IPS-15b (cell line): ENCODE results near the gene ENTREP1.

Experiments used
- H3K27me3 ChIP-seq: one replicate; pipeline ENCODE4 v1.6.1; 2013; ENCODE audit warnings: low read length; ENCODE audit not compliant: control insufficient read depth, insufficient read depth
- H3K36me3 ChIP-seq: one replicate; pipeline ENCODE4 v1.6.1; 2013; ENCODE audit warnings: low read length; ENCODE audit not compliant: control insufficient read depth, insufficient read depth
- H3K4me1 ChIP-seq: one replicate; pipeline ENCODE4 v1.6.1; 2013; ENCODE audit warnings: mild to moderate bottlenecking, low read length; ENCODE audit not compliant: control insufficient read depth, insufficient read depth
- H3K4me3 ChIP-seq: one replicate; pipeline ENCODE4 v1.5.1; 2013; ENCODE audit warnings: low read depth, low read length
- H3K9ac ChIP-seq: one replicate; pipeline ENCODE4 v1.6.1; 2013; ENCODE audit warnings: low read depth, mild to moderate bottlenecking, low read length
- H3K9me3 ChIP-seq: one replicate; pipeline ENCODE4 v1.6.1; 2013; ENCODE audit warnings: mild to moderate bottlenecking, low read length; ENCODE audit not compliant: control insufficient read depth, insufficient read depth

ENTREP1 gene

GRCh38 chr9:69377981-69378380 is 53.0 kb downstream of the ENTREP1 start:
- Histone ChIP-seq H3K4me1 (peaks cover 6% of the 10 kb centered on the region), H3K9me3 (no peaks in the 10 kb centered on the region), H3K36me3 (no peaks in the 10 kb centered on the region), H3K9ac (no peak overlapping the region), H3K4me3 (no peak overlapping the region), H3K27me3 (no peaks in the 10 kb centered on the region)

GRCh38 chr9:69379270-69379982 is 54.4 kb downstream of the ENTREP1 start:
- H3K9me3 ChIP-seq = no peaks in the 10 kb centered on the region
- H3K27me3 ChIP-seq = no peaks in the 10 kb centered on the region
- H3K4me3 ChIP-seq = no peak overlapping the region
- peaks cover 6% of the 10 kb centered on the region for H3K4me1 ChIP-seq
- H3K9ac ChIP-seq = no peak overlapping the region
- H3K36me3 ChIP-seq = no peaks in the 10 kb centered on the region

- Histone ChIP-seq H3K9me3 (no peaks in the 10 kb centered on the region), H3K27me3 (no peaks in the 10 kb centered on the region), H3K4me1 (peaks cover 8% of the 10 kb centered on the region), H3K4me3 (no peak overlapping the region), H3K9ac (no peak overlapping the region), H3K36me3 (no peaks in the 10 kb centered on the region)
These were observed 55.3 kb downstream of the ENTREP1 start for GRCh38 chr9:69380301-69380700.

DNA sequence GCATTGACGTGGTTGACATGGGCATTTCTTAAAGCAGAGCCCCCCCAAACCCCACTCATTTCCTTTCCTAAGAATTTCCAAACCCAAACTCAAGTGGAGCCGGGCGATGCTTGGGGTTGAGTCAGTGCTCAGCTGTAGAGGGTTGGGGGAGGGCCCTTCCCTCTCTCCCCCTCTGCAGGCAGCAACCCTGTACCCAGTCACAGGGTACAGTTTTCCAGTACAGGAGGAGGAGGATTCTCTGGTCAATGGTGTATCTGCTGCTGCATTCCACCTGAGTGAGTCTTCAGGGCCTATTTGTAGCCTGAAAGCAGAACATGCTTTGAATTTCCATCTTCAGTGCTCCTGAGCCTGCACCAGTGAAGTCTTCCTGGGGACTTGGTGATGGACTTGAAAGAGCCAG is 55.8 kb downstream of the ENTREP1 start:
- Histone ChIP-seq H3K4me3 (no peak overlapping the region), H3K9me3 (no peaks in the 10 kb centered on the region), H3K4me1 (peaks cover 8% of the 10 kb centered on the region), H3K36me3 (no peaks in the 10 kb centered on the region), H3K9ac (no peak overlapping the region), H3K27me3 (no peaks in the 10 kb centered on the region)

- Histone ChIP-seq H3K9me3 (no peaks in the 10 kb centered on the region), H3K36me3 (no peaks in the 10 kb centered on the region), H3K27me3 (no peaks in the 10 kb centered on the region), H3K4me1 (peaks cover 8% of the 10 kb centered on the region), H3K9ac (no peak overlapping the region), H3K4me3 (no peak overlapping the region)
These were observed 57.1 kb downstream of the ENTREP1 start for GRCh38 chr9:69382135-69382534.

GRCh38 chr9:69385581-69386033 is 60.6 kb downstream of the ENTREP1 start:
- no peak overlapping the region for H3K9ac ChIP-seq
- H3K27me3 ChIP-seq = no peaks in the 10 kb centered on the region
- no peaks in the 10 kb centered on the region for H3K9me3 ChIP-seq
- no peaks in the 10 kb centered on the region for H3K36me3 ChIP-seq
- peaks cover 8% of the 10 kb centered on the region for H3K4me1 ChIP-seq
- H3K4me3 ChIP-seq = no peak overlapping the region

DNA sequence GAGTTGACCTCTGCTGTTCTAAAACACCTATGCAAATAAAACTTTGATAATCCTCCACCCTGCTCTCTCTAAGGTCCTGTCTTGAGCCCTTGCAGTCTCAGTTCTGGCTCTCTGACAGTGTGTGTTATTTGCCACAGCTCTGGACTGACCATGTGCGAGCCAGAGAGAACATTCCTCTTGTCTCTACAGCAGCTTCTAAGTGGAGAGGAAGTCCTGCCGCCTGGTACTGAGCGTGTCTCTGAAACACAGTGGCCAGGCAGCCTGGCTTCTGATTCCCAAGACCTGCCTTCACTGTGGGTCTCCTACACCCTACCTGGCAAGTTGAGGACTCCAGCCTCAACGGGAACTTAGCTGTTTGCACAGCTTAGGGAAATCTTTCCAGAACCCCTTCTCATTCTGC is 61.6 kb downstream of the ENTREP1 start:
- H3K4me1 ChIP-seq = peaks cover 8% of the 10 kb centered on the region
- H3K4me3 ChIP-seq = no peak overlapping the region
- no peaks in the 10 kb centered on the region for H3K36me3 ChIP-seq
- no peaks in the 10 kb centered on the region for H3K27me3 ChIP-seq
- no peak overlapping the region for H3K9ac ChIP-seq
- no peaks in the 10 kb centered on the region for H3K9me3 ChIP-seq

DNA sequence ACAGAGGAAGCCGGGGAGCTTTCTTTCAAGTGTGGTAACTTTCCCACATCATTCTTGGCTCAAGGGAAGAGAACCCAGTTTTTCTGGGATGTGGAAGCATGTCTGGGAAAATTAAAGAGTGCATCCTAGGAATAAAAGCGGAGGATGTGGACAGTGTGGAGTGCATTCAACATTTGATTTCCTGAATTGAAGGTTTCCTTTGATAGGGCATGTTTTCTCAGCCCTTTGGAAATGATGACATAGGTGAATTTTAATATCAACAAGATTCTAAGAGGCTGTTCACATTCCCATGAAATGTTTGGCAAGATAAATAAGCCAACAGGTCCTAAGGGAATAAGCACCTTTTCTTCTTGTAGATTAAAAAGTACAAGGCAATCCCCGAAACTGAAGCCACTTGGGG is 63.6 kb downstream of the ENTREP1 start:
- Histone ChIP-seq H3K9me3 (no peaks in the 10 kb centered on the region), H3K27me3 (no peaks in the 10 kb centered on the region), H3K4me1 (peaks cover 2% of the 10 kb centered on the region), H3K9ac (no peak overlapping the region), H3K4me3 (no peak overlapping the region), H3K36me3 (no peaks in the 10 kb centered on the region)

- H3K27me3 ChIP-seq = no peaks in the 10 kb centered on the region
- H3K4me1 ChIP-seq = peaks cover 2% of the 10 kb centered on the region
- H3K9ac ChIP-seq = no peak overlapping the region
- H3K36me3 ChIP-seq = no peaks in the 10 kb centered on the region
- H3K9me3 ChIP-seq = no peaks in the 10 kb centered on the region
- H3K4me3 ChIP-seq = no peak overlapping the region
These were observed 64.5 kb downstream of the ENTREP1 start for GRCh38 chr9:69389437-69389995.

DNA sequence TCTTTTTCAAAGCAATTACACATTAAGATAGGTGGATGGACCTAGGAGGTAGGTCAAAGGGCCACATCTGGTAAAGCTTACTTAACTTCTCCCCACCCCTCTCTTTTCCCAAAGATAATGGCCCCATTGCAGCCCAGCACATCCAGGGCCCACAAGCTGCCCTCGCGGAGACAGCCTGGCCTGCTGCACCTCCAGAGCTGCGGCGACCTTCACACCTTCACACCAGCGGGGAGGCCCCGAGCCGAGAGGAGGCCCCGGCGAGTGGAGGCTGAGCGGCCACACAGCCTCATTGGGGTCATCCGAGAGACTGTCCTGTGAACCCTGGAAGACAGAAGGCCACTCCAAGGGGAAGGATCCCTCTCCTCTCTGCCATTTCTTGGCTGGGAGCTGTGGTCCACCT is 66.5 kb downstream of the ENTREP1 start:
- no peaks in the 10 kb centered on the region for H3K27me3 ChIP-seq
- no peak overlapping the region for H3K4me3 ChIP-seq
- H3K9ac ChIP-seq = no peak overlapping the region
- no peaks in the 10 kb centered on the region for H3K9me3 ChIP-seq
- no peaks in the 10 kb centered on the region for H3K36me3 ChIP-seq
- no peaks in the 10 kb centered on the region for H3K4me1 ChIP-seq

- no peak overlapping the region for H3K9ac ChIP-seq
- no peak overlapping the region for H3K4me3 ChIP-seq
- no peaks in the 10 kb centered on the region for H3K27me3 ChIP-seq
- H3K9me3 ChIP-seq = no peaks in the 10 kb centered on the region
- no peaks in the 10 kb centered on the region for H3K36me3 ChIP-seq
- no peaks in the 10 kb centered on the region for H3K4me1 ChIP-seq
These were observed 66.9 kb downstream of the ENTREP1 start for GRCh38 chr9:69391946-69392345.

DNA sequence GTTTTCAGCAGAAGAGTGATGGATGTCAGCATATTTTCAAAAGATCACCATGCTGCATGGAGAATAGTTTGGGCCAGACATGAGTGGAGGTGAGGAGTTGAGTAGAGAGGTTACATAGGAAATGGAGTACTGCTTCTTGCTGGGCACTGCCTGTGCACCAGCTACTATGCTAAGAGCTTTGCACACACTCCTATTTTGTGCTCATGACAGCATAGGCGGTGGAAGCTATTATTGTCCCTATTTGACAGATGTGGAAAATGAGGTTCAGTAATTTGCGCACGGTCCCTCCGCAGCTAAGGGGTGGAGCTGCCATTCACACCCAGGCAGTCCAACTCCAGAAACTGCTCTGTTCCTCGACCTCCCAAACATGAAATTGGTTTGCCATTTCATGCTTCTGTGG is 67.8 kb downstream of the ENTREP1 start:
- Histone ChIP-seq H3K4me1 (no peaks in the 10 kb centered on the region), H3K27me3 (no peaks in the 10 kb centered on the region), H3K4me3 (no peak overlapping the region), H3K36me3 (no peaks in the 10 kb centered on the region), H3K9me3 (no peaks in the 10 kb centered on the region), H3K9ac (no peak overlapping the region)
